Colon (tissue), 2 donors: ENCODE measurements around the gene POLR2B.
"Not testable (repeated sequence)": the region's sequence is repeated elsewhere in the genome, so short reads cannot be mapped to it uniquely, and the experiment has no call there.

ENCODE experiments used
- FAIRE-seq: peaks from 2 replicates; lab custom pipeline; 2012; peaks lifted over from hg19 to GRCh38; lab: Jason Lieb, UNC
- donor health status: control.
- donor health status: control.

POLR2B gene

DNA sequence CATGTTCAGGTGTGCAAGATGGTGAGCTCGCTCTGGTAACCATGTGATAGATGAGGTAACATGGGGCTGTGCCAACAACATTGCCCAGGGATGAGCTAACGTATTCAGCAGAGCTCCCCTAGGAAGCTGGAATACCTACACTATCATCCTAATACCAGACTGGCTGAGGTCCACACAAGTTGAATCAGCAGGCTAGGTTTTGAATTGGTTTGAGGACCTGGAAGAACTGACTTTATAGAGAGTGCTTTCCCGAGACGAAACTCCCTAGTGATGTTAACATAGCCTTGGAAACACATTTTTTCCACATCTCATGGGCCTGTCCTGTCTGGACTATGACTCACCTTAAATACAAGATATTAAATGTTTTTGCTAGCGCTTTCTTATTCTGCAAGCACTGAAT lies 74.8 kb downstream of the POLR2B start:
- FAIRE-seq = no peak

DNA sequence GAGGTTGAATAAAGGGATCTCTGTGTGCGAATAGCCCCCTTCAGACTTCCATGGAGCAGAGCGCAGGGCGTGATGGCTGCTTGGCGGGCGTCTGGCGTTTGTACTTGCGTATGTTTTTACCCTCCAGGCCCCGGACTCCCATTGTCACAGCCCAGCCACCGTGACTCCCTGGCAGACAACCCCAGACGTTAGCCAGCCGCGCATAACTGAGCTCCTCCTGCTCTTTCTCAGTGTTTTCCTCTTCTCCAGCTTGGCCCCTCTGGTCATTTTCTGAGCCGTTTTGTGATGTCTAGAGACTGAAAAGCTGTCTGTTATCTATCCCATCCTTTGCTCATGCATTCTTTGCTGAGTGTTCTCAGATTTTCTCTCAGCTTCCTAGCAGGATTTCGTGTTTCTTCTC lies 77.2 kb downstream of the POLR2B start:
- no peak for FAIRE-seq

DNA sequence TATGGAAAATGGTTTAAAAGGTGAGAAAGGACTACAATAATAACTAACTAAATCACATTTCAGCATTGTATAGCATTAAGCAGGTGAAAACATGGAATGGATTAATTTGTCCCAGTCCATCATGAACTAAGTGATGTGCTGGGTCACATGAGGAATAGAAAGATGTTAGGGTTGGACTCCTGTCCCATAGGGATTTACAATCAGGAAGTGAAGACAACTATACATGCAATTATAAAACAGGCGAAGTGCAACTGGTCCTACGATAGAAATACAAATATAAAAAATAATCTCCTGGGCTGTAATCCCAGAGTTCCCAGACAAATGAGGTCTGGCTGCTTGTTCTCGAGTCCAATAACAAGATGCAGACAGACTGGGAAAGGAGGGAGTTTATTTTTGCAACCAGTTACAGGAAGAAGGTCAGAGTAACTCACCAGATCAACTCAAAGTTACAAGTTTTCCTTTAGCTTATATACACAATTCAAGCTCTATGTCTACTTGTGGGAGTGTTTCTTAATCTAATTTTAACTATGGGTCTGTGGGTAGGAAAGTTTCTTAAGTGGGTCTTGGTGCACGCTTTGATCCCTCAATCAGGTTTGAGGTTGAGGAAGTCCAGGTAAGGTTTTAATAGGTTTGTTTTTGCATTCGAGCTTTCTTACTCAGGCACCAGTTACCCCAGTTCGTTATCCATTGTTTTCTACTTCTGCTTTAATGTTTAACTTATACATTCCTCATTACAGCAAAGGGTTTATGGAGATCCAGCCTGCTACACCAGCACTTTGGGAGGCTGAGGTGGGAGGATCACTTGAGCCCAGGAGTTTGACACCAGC lies 81.4 kb downstream of the POLR2B start:
- FAIRE-seq = no peak

DNA sequence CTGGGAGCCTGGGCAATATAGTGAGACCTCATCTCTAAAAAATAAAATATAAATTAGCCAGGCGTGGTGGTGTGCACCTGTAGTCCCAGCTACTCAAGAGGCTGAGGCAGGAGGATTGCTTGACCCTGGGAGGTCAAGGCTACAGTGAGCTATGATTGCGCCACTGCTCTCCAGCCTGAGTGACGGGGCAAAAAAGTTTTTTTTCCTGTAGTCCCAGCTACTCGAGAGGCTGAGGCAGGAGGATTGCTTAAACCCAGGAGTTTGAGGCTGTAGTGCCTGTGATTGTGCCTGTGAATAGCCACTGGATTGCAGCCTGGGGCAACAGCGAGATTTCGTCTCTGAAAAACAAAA lies 82.0 kb downstream of the POLR2B start:
- not testable (repeated sequence) for FAIRE-seq

DNA sequence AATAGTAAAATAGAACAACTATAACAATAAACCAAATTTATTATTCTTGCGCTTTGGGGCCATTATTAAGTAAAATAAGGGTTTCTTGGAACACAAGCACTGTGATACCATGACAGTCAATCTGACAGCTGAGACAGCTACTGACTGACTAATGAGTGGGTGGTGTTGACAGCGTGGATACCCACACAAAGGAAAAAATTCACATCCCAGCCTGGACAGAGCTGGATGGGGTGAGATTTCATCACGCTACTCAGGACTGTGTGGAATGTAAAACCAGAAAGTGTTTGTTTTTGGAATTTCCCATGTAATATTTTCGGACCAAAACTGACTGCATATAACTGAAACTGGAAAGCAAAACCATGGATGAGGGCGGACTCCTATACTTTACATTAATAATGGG lies 82.7 kb downstream of the POLR2B start:
- no peak for FAIRE-seq

DNA sequence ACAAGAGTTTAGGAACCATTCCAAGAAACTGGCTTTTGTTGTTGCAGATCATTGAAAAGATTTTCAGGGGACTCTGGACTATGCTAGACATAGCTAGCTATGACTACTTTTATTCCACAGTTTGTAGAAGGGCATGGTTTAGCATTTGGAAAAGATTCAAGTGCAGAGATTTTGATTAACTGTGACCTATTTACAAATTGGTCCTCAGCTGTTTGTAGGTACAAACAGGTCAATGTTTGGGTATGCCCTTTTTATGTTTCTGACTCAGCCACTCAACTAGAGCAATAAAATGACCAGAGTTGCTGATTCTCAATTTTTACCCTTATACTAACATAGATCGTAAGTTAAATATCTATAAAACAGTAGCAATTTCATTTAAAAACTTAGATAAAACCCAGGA lies 84.8 kb downstream of the POLR2B start:
- no peak for FAIRE-seq

DNA sequence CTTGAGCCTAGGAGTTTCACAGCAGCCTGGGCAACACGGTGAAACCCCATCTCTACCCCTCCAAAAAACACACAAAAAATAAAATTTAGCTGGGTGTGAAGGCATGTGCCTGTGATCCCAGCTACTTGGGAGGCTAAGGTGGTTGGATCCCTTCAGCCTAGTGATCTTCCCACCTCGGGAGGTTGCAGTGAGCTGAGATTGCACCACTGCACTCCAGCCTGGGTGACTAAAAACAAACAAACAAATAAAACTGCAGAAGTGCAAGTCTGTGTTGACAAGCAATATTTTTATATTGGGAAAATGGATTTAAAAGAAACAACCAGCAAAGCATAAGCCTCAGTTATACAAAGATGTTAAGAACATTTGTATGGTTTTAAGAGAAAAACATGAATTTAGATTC lies 85.4 kb downstream of the POLR2B start:
- no peak for FAIRE-seq

DNA sequence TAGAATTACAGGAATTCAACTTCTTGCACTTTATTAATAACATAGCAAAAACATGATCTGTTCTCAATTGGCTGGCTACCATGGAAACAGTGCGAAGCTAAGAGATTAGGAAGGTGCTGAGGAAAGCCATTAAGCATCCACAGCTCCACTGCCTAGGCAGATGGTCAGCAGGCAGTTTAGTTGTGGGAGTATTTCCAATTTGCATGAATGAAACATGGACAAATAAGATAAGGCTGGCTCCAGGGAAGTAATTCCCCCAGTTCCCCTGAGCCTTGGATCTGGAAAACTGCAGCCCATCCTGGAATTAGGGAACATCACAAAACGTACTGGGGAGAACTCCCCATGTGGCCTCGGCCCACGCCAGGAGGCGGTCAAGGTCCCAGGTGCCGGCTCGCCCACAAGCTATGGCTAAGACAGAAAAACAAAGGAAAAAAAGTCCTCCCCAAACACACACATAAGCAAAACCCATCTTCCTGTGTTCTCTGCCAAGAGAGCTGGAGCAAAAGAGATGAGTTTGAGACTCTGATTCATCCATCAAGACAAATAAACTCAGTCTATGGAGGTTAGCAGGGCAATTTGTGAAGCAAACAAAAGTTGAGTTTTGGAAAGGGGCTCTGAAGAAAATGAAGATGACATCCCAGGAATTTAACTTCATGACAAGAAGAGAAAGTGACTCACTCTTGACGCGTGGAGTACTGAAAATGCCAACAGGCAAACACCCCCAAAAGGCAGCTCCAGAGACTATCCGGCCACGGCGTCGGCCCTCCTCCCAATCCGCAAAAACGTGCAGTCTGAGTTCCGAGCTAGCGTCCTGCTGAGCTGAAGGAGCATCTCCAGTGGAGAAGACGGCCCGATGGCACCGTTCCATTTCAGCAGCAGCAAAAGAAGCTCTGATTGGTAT lies 86.4 kb downstream of the POLR2B start:
- no peak for FAIRE-seq

DNA sequence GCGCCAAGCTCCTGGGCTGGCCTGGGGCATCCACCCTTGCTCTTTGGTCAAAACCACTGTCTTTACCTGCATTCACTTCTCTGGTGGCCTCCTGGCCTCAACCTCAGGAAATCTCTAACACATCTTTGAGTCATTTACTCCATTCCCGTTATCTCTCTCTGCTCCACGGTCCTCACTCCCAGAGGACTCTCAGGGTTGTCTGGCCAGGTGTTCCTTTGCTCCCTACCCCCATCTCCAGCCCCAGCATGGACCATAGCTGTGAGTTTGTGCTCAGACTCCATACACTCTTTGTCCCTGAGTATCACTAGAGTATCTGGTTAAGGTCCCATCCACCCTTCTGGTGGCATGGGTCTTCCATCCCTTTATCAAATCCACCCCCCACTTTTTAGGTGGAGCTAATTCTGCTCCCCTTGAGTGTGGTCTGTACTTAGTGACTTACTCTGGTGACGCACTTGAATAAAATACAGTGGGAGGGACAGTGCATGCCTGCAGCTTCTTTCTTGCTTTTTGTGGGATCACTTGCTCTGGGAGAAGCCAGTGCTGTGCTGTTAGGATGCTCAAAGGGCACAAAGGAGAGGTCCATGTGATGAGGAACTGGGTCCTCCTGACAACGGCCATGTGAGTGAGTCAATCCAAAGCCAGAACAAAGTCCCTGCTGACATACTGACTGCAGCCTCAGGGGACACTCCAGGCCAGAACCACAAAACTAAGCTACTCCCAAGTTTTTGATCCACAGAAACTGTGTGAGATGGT lies 87.2 kb downstream of the POLR2B start:
- no peak for FAIRE-seq

DNA sequence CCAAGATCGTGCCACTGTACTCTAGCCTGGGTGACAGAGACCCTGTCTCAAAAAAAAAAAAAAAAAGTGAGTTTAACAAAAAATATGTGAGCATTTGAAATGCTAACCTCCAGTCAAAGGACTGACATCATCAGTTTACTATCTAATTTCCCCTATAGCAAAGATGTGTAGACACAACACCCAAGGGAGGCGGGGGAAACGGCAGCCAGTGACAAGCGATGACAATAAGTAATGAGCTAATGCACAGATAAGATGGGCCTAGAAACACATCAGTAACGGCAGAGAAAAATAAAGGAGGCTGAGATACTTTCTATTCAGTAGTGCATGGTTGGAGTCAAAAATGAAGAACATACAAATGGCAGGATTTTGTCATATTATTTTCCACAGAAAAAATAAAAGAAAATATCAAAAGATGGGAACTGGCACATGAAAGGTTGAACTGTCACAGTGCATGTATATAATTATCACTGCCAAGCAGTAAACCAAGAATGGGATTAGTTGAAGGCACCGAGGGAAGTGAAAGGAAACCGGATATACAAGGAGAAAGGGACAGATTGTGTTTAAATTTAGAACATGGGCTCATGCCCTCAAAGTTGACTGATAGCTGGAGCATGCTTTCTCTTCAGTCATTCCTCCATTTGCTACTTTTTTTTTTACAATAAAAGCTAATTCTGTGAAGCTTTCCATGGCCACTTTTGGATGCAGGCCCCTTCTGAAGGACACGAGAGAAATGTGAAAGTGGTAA lies 89.7 kb downstream of the POLR2B start:
- FAIRE-seq = no peak

DNA sequence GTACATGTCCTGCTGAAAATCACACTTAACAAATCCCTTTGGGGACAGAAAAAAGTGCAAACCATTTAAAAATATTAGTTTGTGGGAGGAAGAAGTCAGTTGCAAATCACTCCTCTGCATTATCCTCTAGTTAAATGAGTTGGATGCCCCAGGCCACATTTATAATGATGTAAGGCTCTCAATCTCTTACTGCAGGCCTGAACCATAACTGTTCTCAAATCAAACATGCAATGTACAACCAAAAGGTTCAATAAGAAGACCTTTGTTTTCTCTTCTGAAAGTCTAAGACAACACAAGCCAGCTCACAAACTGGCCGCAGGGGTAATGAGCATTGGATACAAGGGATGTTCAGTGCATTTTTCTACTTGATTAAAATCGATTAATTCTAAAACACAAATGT lies 91.8 kb downstream of the POLR2B start:
- no peak for FAIRE-seq

DNA sequence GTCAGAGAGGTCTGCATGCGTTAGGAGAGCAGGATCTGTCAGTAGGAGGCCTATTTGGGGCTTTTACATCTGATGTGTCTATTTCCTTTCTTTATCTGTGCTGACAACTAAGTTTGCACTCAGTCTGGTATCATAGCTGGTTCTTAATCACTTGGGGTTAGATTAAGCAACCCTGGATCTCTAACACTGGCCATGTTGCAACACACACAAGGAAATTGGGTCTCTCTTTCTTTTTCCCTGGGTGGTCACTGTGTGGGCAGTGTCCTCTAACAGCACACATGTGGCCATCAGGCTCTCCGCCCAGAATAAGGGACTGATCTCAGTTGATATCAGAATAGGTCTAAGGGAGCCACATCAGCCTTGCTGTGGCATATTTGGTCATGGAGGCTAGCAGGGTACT lies 92.6 kb downstream of the POLR2B start:
- FAIRE-seq = no peak

DNA sequence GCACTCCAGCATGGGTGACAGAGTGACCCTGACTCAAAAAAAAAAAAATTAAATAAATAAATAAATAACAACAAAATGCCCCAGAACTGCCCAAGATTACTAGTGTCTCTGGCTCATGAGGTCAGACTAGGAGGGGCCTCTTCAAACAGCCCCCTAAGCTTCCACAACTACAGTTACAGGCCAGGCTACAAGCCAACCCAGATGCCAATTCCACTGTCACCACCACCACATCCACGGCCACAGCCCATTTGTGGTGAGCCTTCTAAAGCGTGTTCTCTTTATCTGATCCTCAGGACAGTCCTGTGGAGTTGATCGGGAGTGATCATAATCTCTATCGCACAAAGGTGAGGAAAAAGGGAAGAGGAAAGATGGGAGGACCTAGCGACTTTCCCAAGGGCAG lies 94.9 kb downstream of the POLR2B start:
- FAIRE-seq = no peak

DNA sequence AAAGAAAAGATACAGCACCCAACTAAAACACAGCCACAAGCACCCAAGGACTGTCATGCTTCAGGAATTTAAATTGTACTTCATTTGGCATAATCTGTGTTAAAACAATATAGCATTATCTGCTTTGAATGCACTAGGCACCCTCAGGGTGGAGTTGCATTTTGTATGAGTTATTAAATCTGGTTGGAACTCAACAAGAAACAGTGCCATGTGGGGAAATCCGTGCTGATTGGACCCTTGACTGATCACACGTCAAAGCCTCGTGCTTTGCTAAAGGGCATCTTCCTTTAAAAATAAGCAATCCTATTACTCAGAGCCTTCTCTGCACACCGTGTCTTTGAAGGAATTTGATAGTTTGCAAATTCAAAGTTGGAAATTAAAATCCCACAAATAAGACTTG lies 96.0 kb downstream of the POLR2B start:
- FAIRE-seq = no peak

DNA sequence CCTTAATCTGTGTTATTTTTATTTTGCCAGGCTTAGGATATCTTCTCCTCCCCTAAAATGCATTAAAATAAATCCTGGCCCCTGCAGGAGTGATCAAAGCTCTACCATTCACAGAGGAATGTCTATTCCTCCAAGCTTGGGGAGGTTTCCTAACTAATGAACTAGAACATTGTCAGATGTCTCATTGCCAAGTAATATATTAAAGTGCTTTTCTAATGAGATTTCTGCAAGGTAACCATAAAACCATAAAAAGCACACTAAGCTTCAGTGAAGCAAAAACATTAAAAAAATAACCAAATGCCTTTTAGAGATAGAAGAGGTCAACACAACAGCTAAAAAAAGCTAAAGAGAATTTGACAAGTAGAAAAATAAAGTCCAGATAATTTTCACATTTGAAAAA lies 96.7 kb downstream of the POLR2B start:
- no peak for FAIRE-seq

DNA sequence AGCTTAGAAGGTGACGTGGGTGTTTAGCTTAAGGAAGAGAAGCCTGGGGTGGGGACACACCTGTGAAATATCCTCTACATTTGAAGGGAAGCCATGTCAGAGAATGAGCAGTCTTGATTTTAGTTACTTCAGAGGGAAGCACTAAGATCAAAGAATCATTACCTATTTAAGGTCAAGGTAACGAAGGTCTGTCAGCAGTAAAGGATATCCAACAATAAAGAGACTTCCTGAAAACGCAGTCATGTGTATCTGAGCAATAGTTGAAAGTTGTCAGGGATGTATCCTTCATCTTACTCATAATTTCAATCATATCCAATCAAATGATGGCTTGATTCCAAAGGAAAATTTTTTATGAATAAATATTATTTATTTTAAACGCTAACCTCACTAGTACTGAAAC lies 98.0 kb downstream of the POLR2B start:
- FAIRE-seq = no peak

DNA sequence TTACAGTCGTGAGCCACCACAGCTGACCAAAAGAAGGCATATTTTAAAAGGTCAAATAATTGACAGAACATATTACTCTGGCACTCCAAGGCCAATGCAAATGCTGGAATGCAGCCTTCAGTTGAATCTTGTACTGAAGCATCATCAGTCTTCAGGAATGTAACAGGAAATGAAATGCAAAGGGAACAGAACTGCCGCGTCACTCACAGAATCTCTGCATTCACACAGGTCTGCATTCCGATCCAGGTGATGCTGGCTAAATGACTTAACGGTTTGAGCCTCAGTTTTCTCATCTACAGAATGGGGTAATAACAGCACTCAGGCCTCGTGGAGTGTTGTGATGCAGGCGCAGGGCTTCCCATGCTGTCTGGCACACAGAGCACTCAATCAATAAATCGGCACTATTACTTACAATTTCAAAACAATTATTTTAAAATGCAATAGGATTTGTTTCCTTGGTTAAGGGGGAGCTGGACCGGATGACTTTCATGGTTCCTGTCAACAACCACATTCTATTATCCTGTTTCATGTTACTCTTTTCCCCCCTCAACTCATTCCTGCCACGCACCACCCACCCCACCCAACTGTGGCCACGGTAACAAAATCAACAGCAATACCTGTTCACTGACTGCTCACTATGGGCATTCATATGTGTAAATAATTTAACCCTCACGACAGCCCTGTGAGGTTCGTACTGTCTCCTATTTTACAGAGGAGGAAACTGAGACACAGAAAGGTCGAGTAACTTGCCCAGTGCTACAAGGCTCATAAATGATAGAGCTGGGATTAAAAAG lies 99.1 kb downstream of the POLR2B start:
- no peak for FAIRE-seq

DNA sequence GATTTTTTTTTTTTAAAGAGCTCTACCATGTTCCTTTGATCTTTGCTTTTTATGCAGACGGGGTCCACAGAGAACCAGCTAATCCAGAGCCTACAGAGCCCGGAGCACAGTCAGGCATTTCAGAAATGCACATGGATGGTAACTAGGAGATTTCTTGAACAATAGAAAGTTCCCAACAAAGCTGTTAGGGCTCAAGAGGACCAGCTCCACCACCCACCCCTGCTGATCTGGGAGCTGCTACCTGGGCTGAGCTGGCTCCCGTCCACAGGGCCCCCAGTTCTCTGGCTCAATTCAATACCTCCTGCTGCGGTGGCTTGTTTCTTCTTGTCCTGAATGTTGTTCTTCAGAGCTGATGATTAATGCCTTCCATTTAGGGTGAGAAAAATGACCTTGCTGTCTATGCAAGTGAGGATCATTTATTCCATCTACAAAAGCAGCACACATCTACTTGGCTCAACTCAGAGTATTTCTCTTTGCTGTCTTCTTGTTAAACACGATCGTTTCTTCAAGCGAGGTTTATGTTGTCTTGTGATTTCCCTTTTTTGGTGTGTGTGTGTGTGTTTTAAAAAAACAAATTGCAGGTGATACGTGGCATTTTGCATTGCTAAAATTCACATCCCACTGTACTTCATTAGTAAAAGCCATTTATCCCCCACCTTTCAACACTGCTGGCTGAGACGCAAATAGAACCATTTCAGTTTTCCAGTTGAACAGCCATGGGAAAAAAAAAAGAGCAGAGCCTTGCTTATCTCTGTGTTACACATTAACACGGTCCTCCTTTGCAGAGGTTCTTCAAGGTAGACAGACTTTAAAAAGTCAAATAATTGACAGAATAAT lies 100.2 kb downstream of the POLR2B start:
- FAIRE-seq = no peak
